Stimulated activated CD8-positive, alpha-beta memory T cell treated with anti-CD3 and anti-CD28 coated beads, Interleukin-12 subunit alpha, Interleukin-12 subunit beta, amount 100 ng/mL, for 24 hours (primary cell): ENCODE results near the gene HOXD10.

Experiments
- DNase-seq: peaks from one replicate; pipeline ENCODE4 v3.0.0-alpha.2; 2020; ENCODE audit errors: extremely low read depth

The HOXD10 gene

GRCh38 chr2:176123411-176124109 is 7.0 kb downstream of the HOXD10 start:
- no peak for DNase-seq

- DNase-seq, result no peak
Observed at GRCh38 chr2:176124110-176124946, 7.8 kb downstream of the HOXD10 start.

GRCh38 chr2:176124947-176125771 is 8.6 kb downstream of the HOXD10 start:
- no peak for DNase-seq

GRCh38 chr2:176125772-176126054 is 9.1 kb downstream of the HOXD10 start:
- DNase-seq, result no peak

- DNase-seq, result no peak
Observed at GRCh38 chr2:176126929-176127773, 10.6 kb downstream of the HOXD10 start.

GRCh38 chr2:176127774-176128072 is 11.1 kb downstream of the HOXD10 start:
- DNase-seq, result no peak

- no peak for DNase-seq
Observed at GRCh38 chr2:176128172-176128981, 11.8 kb downstream of the HOXD10 start.

- no peak for DNase-seq
Observed at GRCh38 chr2:176128982-176129796, 12.6 kb downstream of the HOXD10 start, which contains the start of gene HOXD8. Gene HOXD8, plus strand, starts transcription at chr2:176129705. Its CDS starts 662 bp downstream, at chr2:176130367.

- no peak for DNase-seq
Observed at GRCh38 chr2:176129813-176130146, 13.2 kb downstream of the HOXD10 start.

- no peak for DNase-seq
Observed at GRCh38 chr2:176130147-176130956, 13.8 kb downstream of the HOXD10 start.

- no peak for DNase-seq
Observed at GRCh38 chr2:176130957-176131847, 14.6 kb downstream of the HOXD10 start.

- no peak for DNase-seq
Observed at GRCh38 chr2:176131848-176132158, 15.2 kb downstream of the HOXD10 start.

- no peak for DNase-seq
Observed at GRCh38 chr2:176132205-176133171, 15.9 kb downstream of the HOXD10 start.

GRCh38 chr2:176133389-176133788 is 16.8 kb downstream of the HOXD10 start:
- DNase-seq, result no peak

- DNase-seq, result no peak
Observed at GRCh38 chr2:176134035-176134434, 17.5 kb downstream of the HOXD10 start.

- DNase-seq, result no peak
Observed at GRCh38 chr2:176135035-176135440, 18.5 kb downstream of the HOXD10 start.
